Activated CD4-positive, CD25-positive, alpha-beta regulatory T cell (primary cell): ENCODE measurements around the gene TIMP1.

Experiments
- DNase-seq, 4 experiments: peaks; one replicate each; lab custom pipeline; 2025; lab: John Stamatoyannopoulos, UW

Gene TIMP1

GRCh38 chrX:47581731-47582647, at the start of gene TIMP1:
Gene TIMP1, plus strand, starts transcription at chrX:47582436. Its CDS starts 980 bp downstream, at chrX:47583416.
- peak; percentile 36 to 57 (median 48) for DNase-seq

GRCh38 chrX:47539860-47540259, 42.4 kb upstream of the TIMP1 start:
- no peak for DNase-seq

- DNase-seq, result no peak
Observed at GRCh38 chrX:47540754-47541538, 41.3 kb upstream of the TIMP1 start.

GRCh38 chrX:47543496-47543895, 38.7 kb upstream of the TIMP1 start:
- DNase-seq, result no peak

GRCh38 chrX:47556045-47556623, 26.1 kb upstream of the TIMP1 start:
- peak; percentile 38 to 61 (median 58) for DNase-seq

- DNase-seq, result no peak
Observed at GRCh38 chrX:47558436-47558835, 23.8 kb upstream of the TIMP1 start.

GRCh38 chrX:47560179-47560933, 21.9 kb upstream of the TIMP1 start:
- DNase-seq, result no peak

- DNase-seq, result peak; percentile 71 to 87 (median 84)
Observed at GRCh38 chrX:47560934-47561658, 21.1 kb upstream of the TIMP1 start, which contains the start of gene ARAF. Gene ARAF, plus strand, starts transcription at chrX:47561205. Its CDS starts 1,763 bp downstream, at chrX:47562968.

GRCh38 chrX:47561659-47562151, 20.5 kb upstream of the TIMP1 start:
- no peak for DNase-seq

- DNase-seq, result no peak
Observed at GRCh38 chrX:47562615-47563243, 19.5 kb upstream of the TIMP1 start.

- no peak for DNase-seq
Observed at GRCh38 chrX:47563801-47564315, 18.4 kb upstream of the TIMP1 start.

GRCh38 chrX:47564438-47565085, 17.7 kb upstream of the TIMP1 start:
- DNase-seq, result no peak

- no peak for DNase-seq
Observed at GRCh38 chrX:47566841-47567240, 15.4 kb upstream of the TIMP1 start.

GRCh38 chrX:47568656-47569295, 13.5 kb upstream of the TIMP1 start:
- no peak for DNase-seq

- DNase-seq, result no peak
Observed at GRCh38 chrX:47570794-47571193, 11.4 kb upstream of the TIMP1 start.

GRCh38 chrX:47571215-47571614, 11.0 kb upstream of the TIMP1 start:
- no peak for DNase-seq

GRCh38 chrX:47571896-47572295, 10.3 kb upstream of the TIMP1 start:
- no peak for DNase-seq

GRCh38 chrX:47572773-47573340, 9.4 kb upstream of the TIMP1 start:
- DNase-seq, result no peak
